Measurements from ENCODE around the gene ATP6AP1.

The ATP6AP1 gene

DNA sequence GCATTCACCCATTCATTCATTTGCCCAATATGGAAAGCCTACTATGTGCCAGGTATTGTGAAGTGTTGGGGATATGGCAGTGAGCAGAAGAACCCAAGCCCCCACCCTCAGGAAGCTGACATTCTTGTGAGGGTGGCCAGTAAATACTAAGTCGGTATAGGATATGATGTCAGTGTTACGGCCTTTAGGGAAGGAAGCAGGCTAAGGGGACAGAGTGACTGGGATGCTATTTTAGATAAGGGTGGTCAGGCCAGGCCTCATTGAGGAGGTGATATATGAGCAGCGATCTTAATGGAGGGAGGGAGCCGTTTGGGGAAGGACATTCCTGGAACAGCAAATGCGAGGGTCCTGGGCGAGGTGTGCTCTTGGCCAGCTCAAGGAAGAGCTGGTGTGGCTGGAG, 2.0 kb downstream of the ATP6AP1 start:
- no peak for DNase-seq (ENCODE audit: low read depth in 2 of 2)

DNA sequence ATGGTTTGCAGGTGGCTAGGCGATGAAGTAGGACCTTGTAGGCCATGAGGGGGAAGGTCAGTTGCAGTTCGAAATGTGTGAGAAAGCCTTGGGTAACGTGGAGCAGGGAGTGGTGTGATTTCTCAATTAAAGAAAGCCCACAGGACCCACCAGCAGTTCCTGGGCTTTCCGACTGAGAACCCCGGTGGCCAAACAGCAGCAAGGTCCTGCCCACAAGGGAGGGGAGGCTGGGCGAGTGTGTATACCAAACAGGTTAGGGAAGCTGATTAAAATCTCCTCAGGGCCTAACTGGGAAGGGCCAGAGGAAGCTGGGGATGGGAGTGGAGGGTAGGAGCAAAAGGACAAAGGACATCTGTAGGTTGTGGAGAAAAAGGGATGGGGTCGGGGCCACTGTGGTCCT, 2.4 kb downstream of the ATP6AP1 start:
- DNase-seq (ENCODE audit: low read depth in 2 of 2): no peak

DNA sequence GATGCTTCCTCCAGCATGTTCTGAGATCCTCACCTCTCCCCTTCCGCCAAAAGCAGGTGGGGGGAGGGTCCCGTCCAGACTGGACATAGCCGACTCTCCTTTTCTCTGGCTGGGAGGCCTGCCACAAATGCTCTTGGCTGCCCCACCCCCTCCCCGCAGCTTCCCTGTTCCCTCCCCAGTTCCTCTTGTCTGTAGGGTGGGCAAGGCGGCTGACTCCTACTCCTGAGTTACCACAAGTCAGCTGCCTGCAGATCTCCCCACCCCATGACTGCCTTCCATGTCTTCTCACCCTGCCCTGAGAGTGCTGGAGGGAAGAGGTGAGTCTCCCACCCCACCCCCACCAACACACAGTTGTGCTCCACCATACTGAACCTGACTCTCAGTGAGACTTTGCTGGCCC, 2.9 kb downstream of the ATP6AP1 start:
- no peak for DNase-seq (ENCODE audit: low read depth in 2 of 2)

DNA sequence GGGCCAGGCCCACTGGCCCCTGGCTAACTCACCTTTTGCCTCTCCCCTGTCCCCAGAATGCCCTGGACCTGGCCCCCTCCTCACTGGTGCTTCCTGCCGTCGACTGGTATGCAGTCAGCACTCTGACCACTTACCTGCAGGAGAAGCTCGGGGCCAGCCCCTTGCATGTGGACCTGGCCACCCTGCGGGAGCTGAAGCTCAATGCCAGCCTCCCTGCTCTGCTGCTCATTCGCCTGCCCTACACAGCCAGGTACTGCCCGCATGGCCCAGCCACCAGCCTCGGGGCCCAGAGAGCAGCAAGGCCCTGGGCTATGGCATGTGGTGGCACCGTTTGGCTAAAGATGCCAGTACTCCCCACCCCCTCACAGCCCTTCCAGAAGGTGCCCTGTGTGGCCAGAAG, 3.7 kb downstream of the ATP6AP1 start:
- DNase-seq (ENCODE audit: low read depth in 2 of 2): no peak

DNA sequence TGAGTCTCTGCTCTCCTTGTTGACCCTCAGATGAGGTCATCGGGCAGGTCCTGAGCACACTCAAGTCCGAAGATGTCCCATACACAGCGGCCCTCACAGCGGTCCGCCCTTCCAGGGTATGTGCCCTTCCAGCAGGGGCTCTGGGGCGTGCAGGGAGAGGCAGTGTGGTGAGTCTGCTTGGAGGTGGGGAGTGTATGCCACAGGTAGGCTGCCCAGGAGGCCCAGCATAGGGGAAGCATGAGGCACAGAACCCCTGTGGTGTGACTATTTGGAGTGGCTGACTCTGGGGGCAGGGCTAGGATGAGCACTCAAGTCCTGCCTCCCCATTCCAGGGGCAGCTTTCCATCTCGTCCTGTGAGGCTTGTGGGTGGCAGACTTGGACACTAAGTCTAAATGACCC, 5.1 kb downstream of the ATP6AP1 start:
- DNase-seq (ENCODE audit: low read depth in 2 of 2): no peak

DNA sequence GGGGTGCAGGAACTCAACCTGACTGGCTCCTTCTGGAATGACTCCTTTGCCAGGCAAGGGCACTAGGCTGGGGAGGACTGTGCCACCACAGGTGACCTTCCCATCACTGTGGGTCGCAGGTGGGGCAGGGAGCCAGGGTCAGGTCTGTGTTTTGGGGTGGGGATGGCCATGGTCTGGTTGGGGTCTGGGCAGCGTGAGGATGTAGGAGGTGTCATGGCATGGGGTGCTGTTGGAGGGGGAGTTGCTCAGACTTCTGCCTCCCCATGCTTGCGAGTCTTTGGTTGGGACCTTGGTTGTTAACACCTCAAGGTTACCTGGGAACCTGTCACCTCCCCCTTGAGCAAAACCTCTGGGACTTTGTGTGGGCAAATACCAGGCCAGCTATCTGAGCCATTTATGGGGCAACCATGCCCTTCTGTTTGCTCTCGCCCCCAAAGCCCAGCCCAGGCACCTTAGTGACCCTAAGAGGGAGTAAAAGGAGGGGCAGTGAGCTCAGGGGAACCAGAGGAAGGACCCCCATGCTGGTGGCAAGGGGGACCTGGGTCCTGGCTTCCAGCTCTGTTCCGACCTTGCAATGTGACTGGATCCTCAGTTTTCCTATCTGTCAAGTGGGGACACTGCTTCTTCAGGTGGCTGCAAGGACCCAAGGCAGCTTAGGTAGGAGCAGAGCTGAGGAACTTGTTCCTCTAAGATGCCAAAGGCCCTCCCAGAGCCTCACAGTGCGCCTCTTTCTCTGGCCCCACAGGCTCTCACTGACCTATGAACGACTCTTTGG, 6.1 kb downstream of the ATP6AP1 start:
- DNase-seq (ENCODE audit: low read depth in 2 of 2): no peak

DNA sequence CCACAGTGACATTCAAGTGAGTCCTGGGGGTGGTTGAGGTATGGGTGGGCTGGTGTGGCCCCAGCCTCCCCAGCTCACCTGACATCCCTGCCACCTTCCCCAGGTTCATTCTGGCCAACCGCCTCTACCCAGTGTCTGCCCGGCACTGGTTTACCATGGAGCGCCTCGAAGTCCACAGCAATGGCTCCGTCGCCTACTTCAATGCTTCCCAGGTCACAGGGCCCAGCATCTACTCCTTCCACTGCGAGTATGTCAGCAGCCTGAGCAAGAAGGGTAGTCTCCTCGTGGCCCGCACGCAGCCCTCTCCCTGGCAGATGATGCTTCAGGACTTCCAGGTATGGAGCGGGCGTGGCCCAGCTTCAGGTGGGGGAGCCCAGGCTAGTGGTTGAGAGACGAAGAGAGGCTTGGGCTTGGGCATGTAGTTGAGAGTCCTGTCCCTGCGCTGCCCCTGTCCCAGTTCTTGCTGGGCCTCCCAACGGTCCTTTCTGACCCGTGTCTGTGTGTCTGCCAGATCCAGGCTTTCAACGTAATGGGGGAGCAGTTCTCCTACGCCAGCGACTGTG, 6.8 kb downstream of the ATP6AP1 start:
- no peak for DNase-seq (ENCODE audit: low read depth in 2 of 2)

DNA sequence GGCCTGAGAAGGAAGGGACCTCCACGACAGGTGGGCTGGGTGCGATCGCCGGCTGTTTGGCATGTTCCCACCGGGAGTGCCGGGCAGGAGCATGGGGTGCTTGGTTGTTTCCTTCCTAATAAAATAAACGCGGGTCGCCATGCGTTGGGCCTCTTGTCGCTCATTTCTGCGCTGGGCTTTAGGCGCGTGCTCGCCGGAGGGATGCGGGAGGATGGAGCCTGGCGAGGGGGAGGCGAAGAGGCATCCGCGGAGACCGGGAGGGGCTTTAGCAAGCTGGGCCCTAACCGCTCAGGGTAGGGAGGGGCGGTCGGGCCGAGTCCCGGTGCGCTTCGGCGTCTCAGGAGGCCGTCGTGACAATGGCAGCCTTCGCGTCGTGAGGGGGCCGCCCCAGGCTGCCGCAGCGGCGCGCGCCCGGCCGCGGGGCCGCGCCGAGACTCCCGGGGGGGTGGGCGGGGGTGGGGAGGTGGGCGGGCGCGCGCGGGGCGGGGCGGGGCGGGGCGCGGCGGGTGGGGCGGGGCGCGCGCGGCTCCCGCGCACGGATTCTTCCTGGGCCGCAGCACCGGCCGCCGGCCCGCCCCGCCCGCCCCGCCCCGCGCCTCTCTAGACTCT, 8.0 kb downstream of the ATP6AP1 start:
- DNase-seq (ENCODE audit: low read depth in 2 of 2): no peak

DNA sequence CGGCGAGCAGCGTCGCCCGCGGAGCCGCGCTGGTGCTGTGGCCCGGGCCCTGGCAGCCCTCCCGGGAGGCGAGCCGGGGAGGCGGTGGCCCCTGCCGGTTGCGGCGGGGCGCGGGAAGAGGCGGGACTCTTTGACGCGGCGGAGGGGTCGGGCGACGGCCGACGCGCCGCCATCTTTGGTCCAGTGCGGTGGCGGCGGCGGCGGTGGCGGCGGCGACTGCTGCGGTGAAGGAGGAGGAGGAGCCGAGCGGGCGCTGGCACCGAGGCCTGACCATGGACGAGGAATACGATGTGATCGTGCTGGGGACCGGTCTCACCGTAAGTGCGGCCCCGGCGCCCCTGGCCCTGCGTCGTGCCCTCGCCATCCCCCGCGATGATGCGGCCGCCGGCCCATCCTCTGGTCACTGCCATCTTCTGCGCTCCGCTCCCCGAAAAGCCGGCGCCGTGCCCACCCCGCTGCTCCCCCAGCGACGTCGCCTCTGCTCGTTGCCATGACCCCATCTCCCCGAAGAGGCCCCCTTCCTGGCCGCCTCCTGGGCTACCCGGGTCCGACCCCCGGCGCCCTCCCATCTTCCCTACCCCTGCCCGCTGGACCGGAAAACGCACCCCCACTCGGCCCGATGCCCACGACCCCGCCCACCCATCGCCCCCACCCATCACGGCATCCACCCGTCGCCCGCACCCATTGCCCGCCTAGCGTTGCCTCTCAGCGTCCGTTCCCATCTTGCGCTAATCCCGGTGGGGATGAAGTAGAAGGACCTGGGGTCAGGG, 8.7 kb downstream of the ATP6AP1 start, which contains the start of gene GDI1:
GDI1 (plus strand) TSS at position 172 of the 770 bp plus-strand sequence; CDS start at position 273, 101 bp downstream.
- DNase-seq (ENCODE audit: low read depth in 2 of 2): no peak

DNA sequence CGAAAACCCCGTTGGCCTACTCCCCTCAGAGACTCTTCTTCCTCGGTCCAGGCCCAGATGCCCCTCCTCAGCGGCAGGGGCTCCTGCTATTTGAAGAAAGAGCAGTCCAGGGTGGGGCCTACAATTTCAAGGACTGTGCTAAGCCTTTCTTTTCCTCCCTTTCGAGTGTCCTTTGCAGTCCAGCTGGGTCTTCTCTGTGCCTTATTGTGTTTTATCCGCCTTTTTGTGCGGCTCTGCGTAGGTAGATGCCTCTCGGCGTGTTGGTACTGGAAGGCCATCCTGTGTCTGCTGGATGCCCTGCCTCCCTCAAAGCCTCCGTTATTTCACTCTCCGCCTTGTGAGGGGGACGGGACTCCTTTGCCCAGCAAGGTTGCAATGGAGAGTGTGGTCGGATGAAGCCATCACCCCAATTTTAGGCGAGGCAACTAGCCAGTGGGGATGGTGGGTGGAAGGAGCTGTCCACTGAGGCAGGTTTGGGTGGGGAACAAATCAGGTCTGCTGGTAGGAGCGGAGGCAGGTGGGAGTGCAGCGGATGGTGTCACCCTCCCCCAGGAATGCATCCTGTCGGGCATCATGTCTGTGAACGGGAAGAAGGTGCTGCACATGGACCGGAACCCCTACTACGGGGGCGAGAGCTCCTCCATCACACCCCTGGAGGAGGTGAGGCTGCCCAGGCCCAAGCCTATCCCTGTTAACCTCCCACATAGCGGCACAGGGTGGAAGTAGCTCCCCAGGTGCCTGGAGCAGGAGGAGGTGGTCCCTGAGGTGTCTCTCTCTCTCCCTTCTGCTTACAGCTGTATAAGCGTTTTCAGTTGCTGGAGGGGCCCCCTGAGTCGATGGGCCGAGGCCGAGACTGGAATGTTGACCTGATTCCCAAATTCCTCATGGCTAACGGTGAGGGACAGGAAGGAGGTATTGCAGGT, 9.8 kb downstream of the ATP6AP1 start:
- DNase-seq (ENCODE audit: low read depth in 2 of 2): no peak

DNA sequence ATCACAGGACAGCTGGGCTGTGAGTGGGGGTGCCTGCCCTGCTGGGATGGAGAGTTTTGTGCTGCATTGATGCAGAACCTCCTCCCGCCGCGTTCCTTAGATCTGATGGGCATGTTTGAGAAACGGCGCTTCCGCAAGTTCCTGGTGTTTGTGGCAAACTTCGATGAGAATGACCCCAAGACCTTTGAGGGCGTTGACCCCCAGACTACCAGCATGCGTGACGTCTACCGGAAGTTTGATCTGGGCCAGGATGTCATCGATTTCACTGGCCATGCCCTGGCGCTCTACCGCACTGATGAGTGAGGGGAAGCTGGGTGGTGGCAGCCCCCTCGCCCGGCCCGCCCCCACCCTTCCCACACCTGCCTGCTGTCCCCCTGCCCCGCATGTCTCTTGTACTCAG, 11.4 kb downstream of the ATP6AP1 start:
- DNase-seq (ENCODE audit: low read depth in 2 of 2): no peak

DNA sequence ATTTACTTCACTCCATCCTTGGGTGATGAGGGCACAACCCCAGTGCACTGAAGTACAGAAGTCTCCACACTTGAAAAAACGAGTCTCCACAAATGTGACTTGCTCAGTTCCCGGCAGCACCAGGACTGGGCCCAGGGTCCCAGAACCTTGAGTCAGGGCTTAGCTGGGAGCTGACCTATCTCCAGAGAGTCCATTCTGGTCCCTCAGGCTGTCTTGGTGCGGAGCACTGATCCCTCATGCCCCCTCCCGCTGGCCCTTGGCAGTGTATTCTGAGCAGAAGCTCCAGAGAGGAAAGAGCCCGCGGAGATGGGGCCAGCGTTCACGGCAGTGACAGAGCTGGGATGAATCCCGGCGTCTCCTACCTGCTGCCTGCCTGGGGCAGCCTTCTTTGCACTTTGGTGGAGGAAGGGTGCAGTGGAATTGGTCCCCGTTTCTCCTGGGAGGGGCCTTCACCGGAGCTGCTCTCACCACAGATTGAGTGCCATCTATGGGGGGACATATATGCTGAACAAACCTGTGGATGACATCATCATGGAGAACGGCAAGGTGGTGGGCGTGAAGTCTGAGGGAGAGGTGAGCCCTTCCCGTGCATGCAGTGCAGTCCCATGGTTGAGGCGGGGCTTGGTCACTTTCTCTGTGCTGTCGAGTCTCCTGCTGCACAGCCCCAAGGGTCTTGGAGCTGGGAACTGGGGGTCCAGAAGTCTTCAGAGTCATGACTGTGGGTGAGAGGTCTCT, 12.3 kb downstream of the ATP6AP1 start:
- no peak for DNase-seq (ENCODE audit: low read depth in 2 of 2)

DNA sequence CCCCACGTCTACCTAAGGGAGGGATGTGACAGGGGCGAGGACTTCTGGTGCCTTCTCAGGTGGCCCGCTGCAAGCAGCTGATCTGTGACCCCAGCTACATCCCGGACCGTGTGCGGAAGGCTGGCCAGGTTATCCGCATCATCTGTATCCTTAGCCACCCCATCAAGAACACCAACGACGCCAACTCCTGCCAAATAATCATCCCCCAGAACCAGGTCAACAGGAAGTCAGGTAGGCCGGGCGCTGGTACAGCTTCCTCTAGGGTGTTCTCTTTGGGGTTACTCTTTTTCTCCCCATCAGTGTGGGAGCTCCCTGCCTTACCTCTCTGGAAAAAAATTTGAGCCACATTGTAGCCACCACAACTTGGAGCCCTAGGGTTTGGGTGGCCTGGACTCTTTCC, 13.1 kb downstream of the ATP6AP1 start:
- no peak for DNase-seq (ENCODE audit: low read depth in 2 of 2)

DNA sequence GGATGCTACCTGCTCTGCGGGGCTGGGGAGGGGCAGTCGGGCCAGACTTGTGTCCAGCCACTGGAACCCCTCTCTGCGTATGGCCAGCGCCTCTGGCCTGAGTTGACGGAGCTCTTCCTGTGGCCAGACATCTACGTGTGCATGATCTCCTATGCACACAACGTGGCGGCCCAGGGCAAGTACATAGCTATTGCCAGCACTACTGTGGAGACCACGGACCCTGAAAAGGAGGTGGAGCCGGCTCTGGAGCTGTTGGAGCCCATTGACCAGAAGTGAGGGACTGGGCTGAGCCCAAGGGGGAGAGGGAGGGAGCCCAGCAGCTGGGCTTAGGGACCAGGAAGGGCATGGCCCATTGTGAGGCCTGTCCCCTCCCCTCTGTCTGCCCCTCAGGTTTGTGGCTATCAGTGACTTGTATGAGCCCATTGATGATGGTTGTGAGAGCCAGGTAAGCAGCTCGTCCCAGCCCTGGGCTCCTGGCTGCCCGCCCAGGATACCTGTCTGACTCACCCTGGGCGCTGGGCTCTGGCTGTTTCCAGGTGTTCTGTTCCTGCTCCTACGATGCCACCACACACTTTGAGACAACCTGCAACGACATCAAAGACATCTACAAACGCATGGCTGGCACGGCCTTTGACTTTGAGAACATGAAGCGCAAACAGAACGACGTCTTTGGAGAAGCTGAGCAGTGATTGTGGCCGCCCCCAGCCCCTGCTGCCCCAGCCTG, 13.7 kb downstream of the ATP6AP1 start:
- no peak for DNase-seq (ENCODE audit: low read depth in 2 of 2)

DNA sequence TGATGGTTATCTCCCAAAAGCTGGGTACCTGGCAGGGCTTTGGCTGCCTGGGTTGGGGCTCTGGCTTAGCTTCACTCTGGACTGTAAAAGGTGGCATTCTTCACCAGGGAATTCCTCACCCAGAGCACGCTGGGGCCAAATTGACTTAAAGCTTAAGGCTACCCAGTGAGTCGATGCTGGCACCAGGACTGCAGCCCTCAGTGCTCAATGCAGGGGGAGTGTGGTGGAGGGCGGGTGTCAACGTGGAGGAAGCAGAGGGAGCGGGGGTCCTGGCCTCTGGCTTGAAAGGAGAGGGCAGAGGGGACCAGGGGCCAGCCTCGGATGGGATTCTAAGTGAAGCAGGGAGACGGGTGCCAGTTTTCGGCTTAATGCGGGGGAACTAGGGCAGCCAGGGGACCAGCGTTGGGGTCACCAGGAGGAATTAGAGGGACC, 15.0 kb downstream of the ATP6AP1 start:
- no peak for DNase-seq (ENCODE audit: low read depth in 2 of 2)

DNA sequence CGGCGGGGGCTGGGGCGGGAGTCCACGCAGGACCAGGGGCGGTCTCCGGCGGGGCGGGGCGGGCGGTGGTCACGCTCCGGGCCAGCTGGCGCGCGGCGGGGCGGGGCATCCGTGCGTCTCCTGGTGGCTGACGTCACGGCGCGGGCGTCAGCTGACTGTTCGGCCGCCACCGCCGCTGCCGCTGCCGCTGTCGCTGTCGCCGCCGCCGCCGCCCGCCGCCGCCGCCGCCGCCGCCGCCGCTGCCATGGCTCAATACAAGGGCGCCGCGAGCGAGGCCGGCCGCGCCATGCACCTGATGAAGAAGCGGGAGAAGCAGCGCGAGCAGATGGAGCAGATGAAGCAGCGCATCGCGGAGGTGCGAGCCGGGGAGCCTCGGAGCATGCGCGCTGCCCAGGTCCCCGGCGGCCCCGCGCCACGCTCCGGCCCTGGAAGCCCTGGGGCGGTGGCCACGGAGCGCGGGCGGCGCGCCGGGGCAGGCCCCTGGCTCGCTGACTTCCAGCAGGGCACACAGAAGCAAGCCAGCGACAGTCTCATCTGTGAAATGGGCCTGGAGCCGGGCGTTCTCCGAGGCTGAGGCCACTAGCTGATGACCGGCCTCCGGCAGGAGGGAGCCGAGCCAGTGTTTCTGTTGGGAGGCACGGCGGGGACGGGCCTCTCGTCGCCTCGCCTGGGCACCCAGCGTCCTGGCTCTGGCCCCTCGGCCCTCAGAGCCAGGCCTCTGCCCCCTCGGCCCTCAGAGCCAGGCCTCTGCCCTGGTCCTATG, 15.7 kb downstream of the ATP6AP1 start, which contains the start of gene FAM50A:
FAM50A (plus strand) TSS at position 150 of the 763 bp plus-strand sequence; CDS start at position 245, 95 bp downstream.
- peak; percentile 56 to 66 for DNase-seq (ENCODE audit: low read depth in 2 of 2)

DNA sequence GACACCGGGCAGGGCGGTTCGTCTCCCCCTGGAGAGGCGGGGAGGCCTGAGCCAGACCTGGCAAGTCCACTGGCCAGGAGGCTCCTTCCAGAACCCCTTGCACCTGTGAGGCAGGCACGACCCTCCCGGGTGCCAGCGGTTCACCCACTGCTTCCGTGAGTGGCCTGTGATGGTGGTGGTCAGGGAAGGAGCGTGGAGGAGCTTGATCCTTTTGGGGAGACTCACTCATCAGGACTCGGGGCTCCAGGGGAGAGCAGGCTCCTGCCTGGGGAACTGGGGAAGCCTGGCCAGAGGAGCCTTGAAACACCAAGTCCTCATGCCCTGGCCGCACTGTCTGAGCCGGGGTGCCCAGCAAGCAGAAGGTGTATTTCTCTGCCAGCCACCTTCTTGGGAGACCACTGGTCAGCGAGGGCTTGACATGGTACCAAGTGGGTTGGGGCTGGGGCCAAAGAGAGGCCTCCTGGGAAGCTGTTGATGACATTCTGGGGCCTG, 16.3 kb downstream of the ATP6AP1 start:
- DNase-seq (ENCODE audit: low read depth in 2 of 2): no peak

DNA sequence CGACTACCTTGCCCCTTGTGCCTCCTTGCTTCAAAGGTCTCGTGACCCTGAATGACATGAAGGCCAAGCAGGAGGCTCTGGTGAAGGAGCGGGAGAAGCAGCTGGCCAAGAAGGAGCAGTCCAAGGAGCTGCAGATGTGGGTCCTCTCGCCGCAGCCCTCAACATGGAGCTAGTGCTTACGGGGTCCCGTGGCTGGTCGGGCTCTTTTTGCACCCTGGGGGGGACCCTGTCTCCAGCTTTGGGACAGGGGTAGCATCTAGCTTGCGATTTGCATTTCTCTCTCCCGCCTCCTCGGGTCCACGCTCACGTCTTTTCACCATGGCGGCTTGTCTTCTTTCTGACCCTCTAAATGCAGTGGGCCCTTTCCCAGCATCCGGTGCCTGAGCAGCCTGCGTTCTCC, 17.3 kb downstream of the ATP6AP1 start:
- no peak for DNase-seq (ENCODE audit: low read depth in 2 of 2)

DNA sequence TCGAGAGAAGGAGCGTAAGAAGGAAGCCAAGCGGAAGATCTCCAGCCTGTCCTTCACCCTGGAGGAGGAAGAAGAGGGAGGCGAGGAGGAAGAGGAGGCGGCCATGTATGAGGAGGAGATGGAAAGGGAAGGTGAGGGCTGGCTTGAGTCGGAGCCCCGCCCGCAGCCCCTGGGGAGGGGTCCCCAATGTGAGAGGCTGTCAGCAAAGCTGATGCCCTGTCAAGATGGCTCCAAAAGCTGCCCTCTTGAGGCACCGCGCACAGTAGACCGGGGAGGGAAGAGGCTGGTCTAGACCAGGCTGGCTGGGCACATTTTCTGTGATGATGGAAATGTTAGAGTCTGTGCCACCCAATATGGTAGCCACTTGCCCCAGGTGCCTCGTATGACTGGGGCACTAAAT, 18.0 kb downstream of the ATP6AP1 start:
- DNase-seq (ENCODE audit: low read depth in 2 of 2): no peak
